ENCODE results near the gene COL6A1. TPM values are rescaled to one million over a fixed set of nuclear protein-coding genes. Genes with fewer than 3 reads are reported as not detected.

Gene COL6A1
- total and polyA plus RNA-seq, 2 of the 4 experiments (the other 2 are of a cell fraction) = 173 to 1,578 TPM

GRCh38 chr21:45957981-45958600 lies 23.5 kb upstream of the COL6A1 start:
- Histone ChIP-seq H3K56ac (ENCODE audit: extremely low read depth, insufficient read depth, low read length) (no peak overlapping the region), H3K9me1 (ENCODE audit: insufficient read depth, low read length) (0 out of 2 replicates have a peak, but pooled peaks cover 5% of the 10 kb centered on the region), H3K4me2 (ENCODE audit: low read depth, low read length) (0 out of 2 replicates have a peak overlapping the region, but pooled peaks have one; percentile 5), H3K18ac (ENCODE audit: low read depth, low read length) (no peak overlapping the region), H4K8ac (ENCODE audit: low read depth in 2 of 2, low read length in 2 of 2) (peak overlapping the region in 1 of 2 experiments; percentile 46; a peak in 1 of 4 replicates), H3K4me3 (ENCODE audit: insufficient read depth, low read depth, low read length) (no peak overlapping the region), H2BK15ac (ENCODE audit: low read depth, low read length) (no peak overlapping the region), H3K14ac (replicated peaks; ENCODE audit: low read depth, low read length) (no peak overlapping the region), H2AK9ac (replicated peaks; ENCODE audit: low read depth, low read length, poor library complexity) (no peak overlapping the region), H3K79me1 (ENCODE audit: low read depth in 1 of 2, low read length in 2 of 2) (no peaks in the 10 kb centered on the region), H3K4ac (ENCODE audit: low read depth, low read length) (no peak overlapping the region), H2AK5ac (ENCODE audit: low read depth, low read length) (no peak overlapping the region), H3K9me3 (ENCODE audit: control insufficient read depth, insufficient read depth, low read length) (peaks cover 3% of the 10 kb centered on the region; the same call in 1 of the 2 replicates), H4K5ac (ENCODE audit: low read depth, low read length) (no peak overlapping the region), H3K27me3 (ENCODE audit: control insufficient read depth, insufficient read depth, low read length) (no peaks in the 10 kb centered on the region), H2BK120ac (ENCODE audit: low read depth, low read length) (no peak overlapping the region; the same call in 1 of the 2 replicates), H3K27ac (ENCODE audit: insufficient read depth, low read length) (peak overlapping the region; percentile 21; the same call in 1 of the 2 replicates), H3K9ac (ENCODE audit: low read depth, low read length) (0 out of 2 replicates have a peak overlapping the region, but pooled peaks have one; percentile 12), H4K91ac (ENCODE audit: insufficient read depth, low read depth, low read length) (no peak overlapping the region; the same call in 1 of the 2 replicates), H2BK5ac (ENCODE audit: low read depth, low read length, poor library complexity, severe bottlenecking) (no peak overlapping the region), H3K36me3 (ENCODE audit: control insufficient read depth, insufficient read depth, low read length) (no peaks in the 10 kb centered on the region), H3K4me1 (ENCODE audit: control insufficient read depth, insufficient read depth, low read length) (peaks cover 2% of the 10 kb centered on the region; the same call in 1 of the 2 replicates), H3K23ac (ENCODE audit: low read depth, low read length) (no peak overlapping the region), H4K20me1 (ENCODE audit: insufficient read depth, low read length) (no peaks in the 10 kb centered on the region), H2AFZ (replicated peaks; ENCODE audit: low read length, poor library complexity) (peak overlapping the region; percentile 29), H2BK20ac (ENCODE audit: low read depth, low read length) (no peak overlapping the region)
- in situ Hi-C loops (cut with MboI; ENCODE audit: low sequenced_read_pairs) = no loop called here
- dilution Hi-C loops (cut with HindIII; ENCODE audit: low sequenced_read_pairs, unreplicated experiment) = no loop called here
- CTCF ChIA-PET = interaction anchor here (0.9 to 1.1 kb wide), 2 partner anchors 12 to 15 kb away, joined by 7 to 9 read pairs; no protein-coding TSS in a partner anchor
- 0% methylated on average over 1 of the region's 7 CpGs; no CpG with 5 or more reads in 1 of the 2 experiments for WGBS, 2 experiments (ENCODE audit: extremely low coverage in 2 of 2, insufficient read length in 1 of 2)
- intact Hi-C loops (cut with micrococcal nuclease) = no loop called here
- peak; percentile 62 for ATAC-seq (ENCODE audit: low read depth)
- no TSS peak for BruUV-seq (replicated peaks)
- POLR2A ChIA-PET (ENCODE audit: unreplicated experiment) = interaction anchor here (0.6 kb wide), 1 partner anchor 135 kb away, joined by 3 read pairs; no protein-coding TSS in a partner anchor
- TF ChIP-seq POLR2A (IDR thresholded peaks at IDR 0.05; ENCODE audit: low read depth, low read length) (no peak), FOS (IDR thresholded peaks at IDR 0.05; ENCODE audit: low read depth, low read length) (no peak), MAZ (IDR thresholded peaks at IDR 0.05; ENCODE audit: borderline replicate concordance, low read depth, low read length) (no peak), BHLHE40 (IDR thresholded peaks at IDR 0.05; ENCODE audit: low read depth, low read length) (no peak), RAD21 (IDR thresholded peaks at IDR 0.05; ENCODE audit: low read length) (no peak), CHD1 (IDR thresholded peaks at IDR 0.05; ENCODE audit: low read depth, low read length) (no peak), RCOR1 (IDR thresholded peaks at IDR 0.05; ENCODE audit: insufficient replicate concordance, low read length) (no peak), RFX5 (IDR thresholded peaks at IDR 0.05; ENCODE audit: low read depth, low read length) (no peak)
- DNase-seq = peak; percentile 30

Data from IMR-90 (cell line).